NCI-H2227 (cell line): Measurements from ENCODE around the gene GTF3C5.
"Not testable (repeated sequence)": the region's sequence is repeated elsewhere in the genome, so short reads cannot be mapped to it uniquely, and the experiment has no call there.

ENCODE experiments used
- DNase-seq: peaks from one replicate; lab custom pipeline; 2025; ENCODE audit not compliant: unreplicated experiment; lab: John Stamatoyannopoulos, UW

The GTF3C5 gene

DNA sequence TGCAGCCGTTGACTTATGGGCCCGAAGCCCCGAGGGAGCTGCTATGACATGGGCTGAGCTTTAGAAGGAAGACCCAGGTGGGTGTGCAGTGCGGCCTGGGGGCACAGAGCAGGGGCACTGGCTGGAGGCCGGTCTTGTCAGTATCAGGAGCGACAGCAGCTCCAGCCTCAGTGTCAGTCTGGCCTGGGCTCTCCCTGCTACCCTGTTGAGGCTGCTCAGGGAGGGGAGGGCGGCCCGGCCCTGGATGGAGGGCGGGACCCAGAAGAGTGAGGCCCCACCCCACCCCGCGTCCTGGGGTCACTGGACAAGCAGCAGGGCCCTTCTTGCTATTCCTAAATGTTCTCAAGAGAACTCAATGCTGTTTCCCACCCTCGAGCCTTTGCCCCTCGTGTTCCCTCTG, 34.3 kb upstream of the GTF3C5 start:
- no peak for DNase-seq

DNA sequence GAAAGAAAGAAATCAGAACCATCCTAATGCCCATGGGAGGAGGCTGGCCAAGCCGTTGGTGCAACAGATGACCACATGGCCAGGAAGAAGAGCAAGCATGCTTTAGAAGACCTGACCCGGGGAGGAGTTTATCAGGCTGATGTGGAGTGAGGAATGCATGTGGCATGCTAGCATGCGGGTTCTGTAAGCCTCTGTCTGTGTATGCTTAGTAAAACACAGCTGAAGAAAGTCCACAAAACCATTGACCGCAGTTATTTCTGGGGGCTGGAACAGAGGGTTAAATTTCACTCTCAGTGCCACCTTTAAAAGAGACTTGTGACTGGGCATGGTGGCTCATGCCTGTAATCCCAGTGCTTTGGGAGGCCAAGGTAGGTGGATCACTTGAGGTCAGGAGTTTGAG, 33.2 kb upstream of the GTF3C5 start:
- DNase-seq, result no peak

- not testable (repeated sequence) for DNase-seq
Observed at GRCh38 chr9:132998221-132998620, 32.6 kb upstream of the GTF3C5 start.

GRCh38 chr9:132998831-132999635, 31.8 kb upstream of the GTF3C5 start:
- no peak for DNase-seq

GRCh38 chr9:133002147-133003070, 28.4 kb upstream of the GTF3C5 start:
- no peak for DNase-seq

DNA sequence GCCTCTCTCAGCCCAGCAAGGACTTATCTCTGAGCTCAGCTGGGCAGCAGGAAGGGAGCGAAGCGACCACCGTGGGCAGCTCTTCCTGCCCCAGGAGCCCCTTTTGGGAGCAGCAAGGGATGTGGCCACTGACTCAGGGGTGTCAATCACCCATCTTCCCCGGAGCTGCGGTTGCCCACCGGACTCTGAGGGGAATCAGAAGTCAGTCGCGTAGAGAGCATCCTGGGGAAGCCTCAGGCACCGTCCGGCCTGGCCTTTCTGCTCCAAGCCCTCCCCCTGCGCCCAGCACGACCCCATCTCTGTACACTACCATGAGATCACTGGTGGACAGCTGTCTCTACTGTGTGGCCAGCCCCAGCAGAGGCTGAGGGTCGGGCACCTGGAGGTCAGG, 27.7 kb upstream of the GTF3C5 start:
- no peak for DNase-seq

DNA sequence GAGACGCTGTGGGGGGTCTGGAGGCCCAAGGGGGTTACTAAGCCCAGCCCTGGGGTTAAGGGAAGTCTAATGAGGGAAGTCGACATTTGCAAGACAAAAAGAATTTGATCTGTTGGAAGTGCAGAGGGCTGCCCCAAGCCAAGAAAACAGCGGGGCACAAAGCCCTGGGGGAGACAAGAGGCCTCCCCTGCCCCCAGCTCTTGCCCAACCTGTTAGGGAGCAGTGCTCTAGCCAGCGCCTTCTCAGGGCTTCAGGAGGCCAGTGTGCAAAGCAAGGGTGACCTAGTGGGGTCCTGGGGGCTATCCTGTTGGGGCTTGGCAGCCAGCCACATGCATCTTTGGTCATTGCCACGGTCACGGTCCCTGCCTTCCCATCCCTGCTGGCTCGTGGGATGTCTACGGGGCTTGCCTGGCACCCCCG, 27.1 kb upstream of the GTF3C5 start:
- no peak for DNase-seq

- no peak for DNase-seq
Observed at GRCh38 chr9:133004091-133004998, 26.5 kb upstream of the GTF3C5 start.

DNA sequence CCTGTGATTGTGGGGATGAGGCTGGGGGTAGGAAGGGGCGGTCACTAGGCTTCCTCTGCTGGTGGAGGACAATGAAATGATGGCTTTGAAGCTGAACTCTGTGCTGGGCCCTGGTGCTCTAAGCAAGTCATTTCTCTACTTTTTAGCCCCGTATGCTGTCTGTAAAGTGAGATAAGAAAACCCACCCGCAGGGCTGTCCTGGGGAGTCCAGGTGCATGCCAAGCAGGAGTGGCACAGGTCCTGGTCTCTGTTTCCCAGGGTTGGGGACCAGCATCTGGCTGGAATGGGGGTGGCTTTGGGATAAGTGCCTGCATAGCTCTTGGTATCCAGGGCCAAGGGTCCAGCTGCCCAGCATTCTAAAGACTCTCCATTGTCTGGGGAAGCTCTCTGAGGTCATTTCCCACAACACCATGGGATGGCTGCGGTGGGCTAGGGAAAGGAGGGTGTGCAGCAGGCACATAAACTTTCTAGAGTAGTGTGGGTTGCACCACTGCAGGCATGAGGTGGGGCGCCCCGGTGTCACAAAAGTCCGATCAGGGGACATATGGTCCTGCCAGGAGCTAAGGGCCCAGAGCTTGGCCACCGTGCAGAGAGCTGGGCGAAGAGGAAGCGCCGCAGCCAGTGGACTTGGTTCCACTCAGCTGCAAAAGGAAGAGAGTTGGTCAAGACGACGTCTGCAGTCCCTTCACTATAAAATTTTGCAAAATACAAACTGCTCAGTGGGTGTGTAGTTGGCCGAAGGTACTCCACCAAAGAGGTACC, 25.6 kb upstream of the GTF3C5 start:
- no peak for DNase-seq

- DNase-seq, result no peak
Observed at GRCh38 chr9:133005957-133006356, 24.8 kb upstream of the GTF3C5 start.

DNA sequence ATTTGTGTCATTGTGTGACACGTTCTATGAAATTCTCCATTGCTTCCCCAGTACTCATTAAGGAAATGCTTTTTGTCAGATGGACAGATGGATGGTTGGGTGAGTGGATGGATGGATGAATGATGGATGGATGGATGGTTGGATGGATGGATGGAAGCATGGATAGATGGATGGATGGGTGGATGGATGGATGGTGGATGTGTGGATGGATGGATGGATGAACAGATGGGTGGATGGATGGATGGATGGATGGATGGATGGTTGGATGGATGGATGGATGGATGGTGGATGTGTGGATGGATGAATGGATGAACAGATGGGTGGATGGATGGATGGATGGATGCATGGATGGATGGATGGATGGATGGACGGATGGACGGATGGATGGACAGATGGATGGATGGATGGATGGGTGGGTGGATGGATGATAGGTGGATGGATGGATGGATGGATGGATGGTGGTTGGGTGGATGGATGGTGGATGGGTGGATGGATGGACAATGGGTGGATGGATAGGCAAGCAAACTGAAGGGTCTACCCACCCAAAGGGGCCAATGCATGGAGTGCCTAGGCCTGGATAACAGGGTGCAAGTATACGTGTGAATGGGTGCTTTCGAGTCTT, 24.0 kb upstream of the GTF3C5 start:
- no peak for DNase-seq

- DNase-seq, result no peak
Observed at GRCh38 chr9:133008406-133008805, 22.4 kb upstream of the GTF3C5 start.

GRCh38 chr9:133008824-133009223, 22.0 kb upstream of the GTF3C5 start:
- no peak for DNase-seq

DNA sequence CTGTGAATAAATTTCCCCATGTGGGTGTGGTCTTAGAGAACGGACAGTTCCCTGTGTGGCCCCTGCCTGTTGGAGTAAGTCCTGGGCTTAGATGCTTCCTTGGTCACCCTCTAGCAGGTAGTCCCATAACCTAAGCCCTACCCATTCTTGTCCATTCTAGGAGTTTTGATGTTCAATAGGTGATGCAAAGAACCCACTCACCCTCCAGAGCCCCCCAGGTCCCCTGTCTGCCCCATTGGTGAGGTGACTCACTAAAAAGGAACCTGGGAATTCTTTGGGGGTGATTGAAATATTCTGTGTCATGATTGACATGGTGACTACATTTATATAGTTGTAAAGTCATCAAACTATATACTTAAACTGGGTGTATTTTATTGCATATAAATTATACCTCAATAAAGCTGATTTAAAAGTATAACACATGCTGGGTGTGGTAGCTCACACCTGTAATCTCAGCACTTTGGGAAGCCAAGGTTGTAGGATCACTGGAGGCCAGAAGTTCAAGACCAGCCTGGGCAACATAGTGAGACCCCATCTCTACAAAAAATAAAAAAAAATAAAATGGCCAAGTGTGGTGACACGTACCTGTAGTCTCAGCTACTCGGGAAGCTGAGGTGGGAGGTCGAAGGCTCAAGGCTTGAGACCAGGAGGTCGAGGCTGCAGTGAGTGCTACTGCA, 20.8 kb upstream of the GTF3C5 start:
- no peak for DNase-seq

- no peak for DNase-seq
Observed at GRCh38 chr9:133014696-133015095, 16.1 kb upstream of the GTF3C5 start.

- DNase-seq, result peak; percentile 6
Observed at GRCh38 chr9:133023117-133023890, 7.5 kb upstream of the GTF3C5 start.

GRCh38 chr9:133026426-133026825, 4.4 kb upstream of the GTF3C5 start:
- DNase-seq, result no peak

DNA sequence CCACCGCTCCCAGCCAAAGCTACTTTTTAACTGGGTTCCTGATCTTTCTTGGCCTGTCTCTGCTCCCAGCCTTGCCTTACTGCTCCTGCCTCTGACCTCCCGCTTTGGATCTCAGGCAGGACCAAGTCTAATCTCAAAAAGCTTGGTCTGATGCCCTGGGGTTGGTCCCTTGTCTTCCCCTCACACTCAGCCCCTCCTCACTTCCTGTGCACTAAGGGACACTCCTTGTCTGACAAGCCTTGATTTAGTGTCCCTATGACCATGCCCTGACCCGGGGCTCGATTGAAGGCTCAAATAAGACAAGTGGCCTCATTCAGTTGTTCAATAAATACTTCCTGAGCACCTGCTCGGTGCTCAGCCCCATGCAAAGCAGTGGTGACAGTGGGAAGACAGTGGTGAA, 3.7 kb upstream of the GTF3C5 start:
- DNase-seq, result no peak

DNA sequence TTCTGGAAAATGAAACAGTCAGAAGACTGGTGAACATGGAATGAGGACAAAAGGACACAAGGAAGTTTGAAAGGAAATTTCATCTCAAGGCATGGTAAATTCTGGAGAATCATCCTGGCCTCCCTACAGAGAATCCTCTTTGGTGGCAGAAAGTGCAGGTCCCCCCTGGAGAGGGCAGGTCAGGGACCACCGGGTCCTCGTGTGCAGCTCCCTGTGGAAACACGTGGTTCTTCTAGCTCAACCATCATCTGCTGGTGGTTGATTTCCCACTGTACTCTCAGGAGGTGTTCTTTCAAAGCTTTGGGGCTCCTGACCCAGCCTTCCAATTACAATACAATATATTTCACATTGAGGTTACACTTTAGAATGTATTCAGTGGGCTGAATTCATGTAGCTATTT, 2.6 kb upstream of the GTF3C5 start:
- no peak for DNase-seq
